ENCODE data around the gene SLC27A5. TPM values are rescaled to one million over a fixed set of nuclear protein-coding genes. Genes with fewer than 3 reads are reported as not detected.

Gene SLC27A5
- total and polyA plus RNA-seq, 9 of the 15 experiments (the other 6 are each of a cell fraction or from before 2014, with no cell fraction given): 42.2 to 318 (median 64.7) TPM

DNA sequence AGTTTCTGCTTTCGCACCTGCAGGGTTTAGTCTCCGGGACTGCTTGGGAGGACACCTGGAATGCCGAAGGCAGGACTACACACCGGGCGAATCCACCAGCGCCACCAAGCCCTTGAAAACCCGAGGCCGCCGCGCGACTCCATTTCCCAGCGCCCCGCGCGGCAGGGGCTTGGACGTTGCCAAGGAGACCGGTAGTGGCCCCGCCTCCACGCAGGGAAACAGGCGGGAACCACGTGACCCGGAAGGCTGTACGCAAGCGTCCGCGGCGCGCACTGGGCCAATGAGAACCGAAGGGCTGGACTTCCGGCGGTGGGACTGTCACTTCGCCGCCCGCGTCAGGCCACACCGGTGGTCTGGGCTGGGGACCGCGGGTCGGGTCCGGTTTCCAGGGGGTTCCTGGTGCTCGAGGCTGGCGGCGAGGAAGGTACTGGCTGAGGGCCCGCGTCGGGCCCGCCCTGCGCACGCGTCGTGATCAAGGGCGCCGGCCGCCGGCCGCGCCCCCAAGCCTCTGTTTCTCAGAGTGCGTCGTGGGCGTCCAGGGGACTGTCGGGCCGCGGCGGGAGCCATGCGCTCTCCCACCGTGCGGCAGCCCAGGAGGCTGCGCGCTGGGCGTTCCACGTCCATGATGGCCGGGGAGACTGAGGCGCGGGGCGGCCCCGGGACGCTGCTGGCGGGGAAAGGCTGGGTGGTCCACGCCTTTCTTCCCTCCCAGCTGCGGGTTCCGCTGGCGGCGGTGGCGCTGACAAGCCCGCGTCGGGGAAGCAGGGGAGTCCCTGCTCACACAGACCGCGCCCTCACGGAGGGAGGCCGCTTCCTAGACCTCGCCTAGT lies 44.8 kb downstream of the SLC27A5 start, which contains the start of gene ZNF324 (continued):
- TF ChIP-seq BRCA1 (IDR thresholded peaks at IDR 0.05): no peak
- TF ChIP-seq BRCA1 (CRISPR knock-in tag; IDR thresholded peaks at IDR 0.05): no peak
- no peak for TF ChIP-seq XRCC5 (IDR thresholded peaks at IDR 0.05; ENCODE audit: low read depth, low read length)
- TF ChIP-seq, protein P1, sequence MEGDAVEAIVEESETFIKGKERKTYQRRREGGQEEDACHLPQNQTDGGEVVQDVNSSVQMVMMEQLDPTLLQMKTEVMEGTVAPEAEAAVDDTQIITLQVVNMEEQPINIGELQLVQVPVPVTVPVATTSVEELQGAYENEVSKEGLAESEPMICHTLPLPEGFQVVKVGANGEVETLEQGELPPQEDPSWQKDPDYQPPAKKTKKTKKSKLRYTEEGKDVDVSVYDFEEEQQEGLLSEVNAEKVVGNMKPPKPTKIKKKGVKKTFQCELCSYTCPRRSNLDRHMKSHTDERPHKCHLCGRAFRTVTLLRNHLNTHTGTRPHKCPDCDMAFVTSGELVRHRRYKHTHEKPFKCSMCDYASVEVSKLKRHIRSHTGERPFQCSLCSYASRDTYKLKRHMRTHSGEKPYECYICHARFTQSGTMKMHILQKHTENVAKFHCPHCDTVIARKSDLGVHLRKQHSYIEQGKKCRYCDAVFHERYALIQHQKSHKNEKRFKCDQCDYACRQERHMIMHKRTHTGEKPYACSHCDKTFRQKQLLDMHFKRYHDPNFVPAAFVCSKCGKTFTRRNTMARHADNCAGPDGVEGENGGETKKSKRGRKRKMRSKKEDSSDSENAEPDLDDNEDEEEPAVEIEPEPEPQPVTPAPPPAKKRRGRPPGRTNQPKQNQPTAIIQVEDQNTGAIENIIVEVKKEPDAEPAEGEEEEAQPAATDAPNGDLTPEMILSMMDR (IDR thresholded peaks at IDR 0.05 in 2 of 3, conservative IDR thresholded peaks at IDR 0.05 in 1 of 3; ENCODE audit: insufficient read depth in 2 of 3, low read depth in 1 of 3, low read length in 3 of 3): peak in 1 of 3 experiments; percentile 21; a peak in 2 of 6 replicates
- no peak for TF ChIP-seq KDM1A (IDR thresholded peaks at IDR 0.05)
- TF ChIP-seq ZNF282 (CRISPR knock-in tag; IDR thresholded peaks at IDR 0.05): no peak
- no peak for TF ChIP-seq SREBF2 (CRISPR knock-in tag; IDR thresholded peaks at IDR 0.05)
- TF ChIP-seq NFIC (IDR thresholded peaks at IDR 0.05): peak; percentile 26
- no peak for TF ChIP-seq MYNN (IDR thresholded peaks at IDR 0.05)
- no peak for TF ChIP-seq MYNN (CRISPR knock-in tag; IDR thresholded peaks at IDR 0.05)
- TF ChIP-seq, protein P2, sequence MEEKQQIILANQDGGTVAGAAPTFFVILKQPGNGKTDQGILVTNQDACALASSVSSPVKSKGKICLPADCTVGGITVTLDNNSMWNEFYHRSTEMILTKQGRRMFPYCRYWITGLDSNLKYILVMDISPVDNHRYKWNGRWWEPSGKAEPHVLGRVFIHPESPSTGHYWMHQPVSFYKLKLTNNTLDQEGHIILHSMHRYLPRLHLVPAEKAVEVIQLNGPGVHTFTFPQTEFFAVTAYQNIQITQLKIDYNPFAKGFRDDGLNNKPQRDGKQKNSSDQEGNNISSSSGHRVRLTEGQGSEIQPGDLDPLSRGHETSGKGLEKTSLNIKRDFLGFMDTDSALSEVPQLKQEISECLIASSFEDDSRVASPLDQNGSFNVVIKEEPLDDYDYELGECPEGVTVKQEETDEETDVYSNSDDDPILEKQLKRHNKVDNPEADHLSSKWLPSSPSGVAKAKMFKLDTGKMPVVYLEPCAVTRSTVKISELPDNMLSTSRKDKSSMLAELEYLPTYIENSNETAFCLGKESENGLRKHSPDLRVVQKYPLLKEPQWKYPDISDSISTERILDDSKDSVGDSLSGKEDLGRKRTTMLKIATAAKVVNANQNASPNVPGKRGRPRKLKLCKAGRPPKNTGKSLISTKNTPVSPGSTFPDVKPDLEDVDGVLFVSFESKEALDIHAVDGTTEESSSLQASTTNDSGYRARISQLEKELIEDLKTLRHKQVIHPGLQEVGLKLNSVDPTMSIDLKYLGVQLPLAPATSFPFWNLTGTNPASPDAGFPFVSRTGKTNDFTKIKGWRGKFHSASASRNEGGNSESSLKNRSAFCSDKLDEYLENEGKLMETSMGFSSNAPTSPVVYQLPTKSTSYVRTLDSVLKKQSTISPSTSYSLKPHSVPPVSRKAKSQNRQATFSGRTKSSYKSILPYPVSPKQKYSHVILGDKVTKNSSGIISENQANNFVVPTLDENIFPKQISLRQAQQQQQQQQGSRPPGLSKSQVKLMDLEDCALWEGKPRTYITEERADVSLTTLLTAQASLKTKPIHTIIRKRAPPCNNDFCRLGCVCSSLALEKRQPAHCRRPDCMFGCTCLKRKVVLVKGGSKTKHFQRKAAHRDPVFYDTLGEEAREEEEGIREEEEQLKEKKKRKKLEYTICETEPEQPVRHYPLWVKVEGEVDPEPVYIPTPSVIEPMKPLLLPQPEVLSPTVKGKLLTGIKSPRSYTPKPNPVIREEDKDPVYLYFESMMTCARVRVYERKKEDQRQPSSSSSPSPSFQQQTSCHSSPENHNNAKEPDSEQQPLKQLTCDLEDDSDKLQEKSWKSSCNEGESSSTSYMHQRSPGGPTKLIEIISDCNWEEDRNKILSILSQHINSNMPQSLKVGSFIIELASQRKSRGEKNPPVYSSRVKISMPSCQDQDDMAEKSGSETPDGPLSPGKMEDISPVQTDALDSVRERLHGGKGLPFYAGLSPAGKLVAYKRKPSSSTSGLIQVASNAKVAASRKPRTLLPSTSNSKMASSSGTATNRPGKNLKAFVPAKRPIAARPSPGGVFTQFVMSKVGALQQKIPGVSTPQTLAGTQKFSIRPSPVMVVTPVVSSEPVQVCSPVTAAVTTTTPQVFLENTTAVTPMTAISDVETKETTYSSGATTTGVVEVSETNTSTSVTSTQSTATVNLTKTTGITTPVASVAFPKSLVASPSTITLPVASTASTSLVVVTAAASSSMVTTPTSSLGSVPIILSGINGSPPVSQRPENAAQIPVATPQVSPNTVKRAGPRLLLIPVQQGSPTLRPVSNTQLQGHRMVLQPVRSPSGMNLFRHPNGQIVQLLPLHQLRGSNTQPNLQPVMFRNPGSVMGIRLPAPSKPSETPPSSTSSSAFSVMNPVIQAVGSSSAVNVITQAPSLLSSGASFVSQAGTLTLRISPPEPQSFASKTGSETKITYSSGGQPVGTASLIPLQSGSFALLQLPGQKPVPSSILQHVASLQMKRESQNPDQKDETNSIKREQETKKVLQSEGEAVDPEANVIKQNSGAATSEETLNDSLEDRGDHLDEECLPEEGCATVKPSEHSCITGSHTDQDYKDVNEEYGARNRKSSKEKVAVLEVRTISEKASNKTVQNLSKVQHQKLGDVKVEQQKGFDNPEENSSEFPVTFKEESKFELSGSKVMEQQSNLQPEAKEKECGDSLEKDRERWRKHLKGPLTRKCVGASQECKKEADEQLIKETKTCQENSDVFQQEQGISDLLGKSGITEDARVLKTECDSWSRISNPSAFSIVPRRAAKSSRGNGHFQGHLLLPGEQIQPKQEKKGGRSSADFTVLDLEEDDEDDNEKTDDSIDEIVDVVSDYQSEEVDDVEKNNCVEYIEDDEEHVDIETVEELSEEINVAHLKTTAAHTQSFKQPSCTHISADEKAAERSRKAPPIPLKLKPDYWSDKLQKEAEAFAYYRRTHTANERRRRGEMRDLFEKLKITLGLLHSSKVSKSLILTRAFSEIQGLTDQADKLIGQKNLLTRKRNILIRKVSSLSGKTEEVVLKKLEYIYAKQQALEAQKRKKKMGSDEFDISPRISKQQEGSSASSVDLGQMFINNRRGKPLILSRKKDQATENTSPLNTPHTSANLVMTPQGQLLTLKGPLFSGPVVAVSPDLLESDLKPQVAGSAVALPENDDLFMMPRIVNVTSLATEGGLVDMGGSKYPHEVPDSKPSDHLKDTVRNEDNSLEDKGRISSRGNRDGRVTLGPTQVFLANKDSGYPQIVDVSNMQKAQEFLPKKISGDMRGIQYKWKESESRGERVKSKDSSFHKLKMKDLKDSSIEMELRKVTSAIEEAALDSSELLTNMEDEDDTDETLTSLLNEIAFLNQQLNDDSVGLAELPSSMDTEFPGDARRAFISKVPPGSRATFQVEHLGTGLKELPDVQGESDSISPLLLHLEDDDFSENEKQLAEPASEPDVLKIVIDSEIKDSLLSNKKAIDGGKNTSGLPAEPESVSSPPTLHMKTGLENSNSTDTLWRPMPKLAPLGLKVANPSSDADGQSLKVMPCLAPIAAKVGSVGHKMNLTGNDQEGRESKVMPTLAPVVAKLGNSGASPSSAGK (IDR thresholded peaks at IDR 0.05): peak; percentile 52; the same call in 1 of the 2 replicates
- TF ChIP-seq ELF2 (CRISPR knock-in tag; IDR thresholded peaks at IDR 0.05): peak; percentile 90
- no peak for TF ChIP-seq SMAD4 (CRISPR knock-in tag; conservative IDR thresholded peaks at IDR 0.05)
- no peak for TF ChIP-seq NR1H2 (CRISPR knock-in tag; IDR thresholded peaks at IDR 0.05)
- peak; percentile 26 for TF ChIP-seq MEIS2 (IDR thresholded peaks at IDR 0.05; ENCODE audit: partially characterized antibody)
- TF ChIP-seq RBM25 (IDR thresholded peaks at IDR 0.05; ENCODE audit: low read depth, low read length, severe bottlenecking): peak; percentile 74

All from K562 (cell line).